Memory B cell (primary cell): ENCODE results near the gene DDX21.
A peak's percentile ranks its signal among the peaks of the same experiment; 100 is the strongest.
"Not testable (repeated sequence)": the region's sequence is repeated elsewhere in the genome, so short reads cannot be mapped to it uniquely, and the experiment has no call there.

ENCODE experiments used
- ATAC-seq: fragments of 150-1000 bp; cut with Tn5 transposase; 2 replicates; pipeline ENCODE4 v1.10.0; 2021; ENCODE audit warnings: low read depth, mild to moderate bottlenecking, moderate library complexity
- DNase-seq, 2 donors: peaks; one replicate each; pipeline ENCODE4 v3.0.0; 2022; ENCODE audit warnings: low spot score in 2 of 2
- H3K27ac Mint-ChIP-seq: one replicate; pipeline ENCODE4 v1.8.0; 2022; ENCODE audit warnings: mild to moderate bottlenecking, moderate library complexity, mixed read lengths
- H3K27me3 Mint-ChIP-seq: one replicate; pipeline ENCODE4 v1.8.0; 2022; ENCODE audit warnings: mixed read lengths
- H3K36me3 Mint-ChIP-seq: one replicate; pipeline ENCODE4 v1.8.0; 2022; ENCODE audit warnings: mild to moderate bottlenecking, mixed read lengths
- H3K4me1 Mint-ChIP-seq: one replicate; pipeline ENCODE4 v1.8.0; 2022; ENCODE audit warnings: mixed read lengths
- H3K4me3 Mint-ChIP-seq: one replicate; pipeline ENCODE4 v1.8.0; 2022; ENCODE audit warnings: mild to moderate bottlenecking, moderate library complexity, mixed read lengths
- H3K9me3 Mint-ChIP-seq: one replicate; pipeline ENCODE4 v1.8.0; 2022; ENCODE audit warnings: mixed read lengths

Gene DDX21

GRCh38 chr10:69005704-69006485, 49.9 kb downstream of the DDX21 start:
- Mint-ChIP-seq H3K27ac (no peak overlapping the region), H3K4me1 (no peaks in the 10 kb centered on the region), H3K9me3 (no peaks in the 10 kb centered on the region), H3K4me3 (no peak overlapping the region), H3K27me3 (no peaks in the 10 kb centered on the region), H3K36me3 (peaks cover 12% of the 10 kb centered on the region)
- DNase-seq (no peak), ATAC-seq (no peak)

- ATAC-seq (no peak), DNase-seq (no peak)
- no peaks in the 10 kb centered on the region for H3K9me3 Mint-ChIP-seq
- H3K4me3 Mint-ChIP-seq: no peak overlapping the region
- no peaks in the 10 kb centered on the region for H3K4me1 Mint-ChIP-seq
- H3K27me3 Mint-ChIP-seq: no peaks in the 10 kb centered on the region
- H3K27ac Mint-ChIP-seq: no peak overlapping the region
- H3K36me3 Mint-ChIP-seq: peaks cover 12% of the 10 kb centered on the region
These were observed 51.3 kb downstream of the DDX21 start for GRCh38 chr10:69007260-69007659.

- Mint-ChIP-seq H3K4me3 (no peak overlapping the region), H3K36me3 (peaks cover 22% of the 10 kb centered on the region), H3K9me3 (no peaks in the 10 kb centered on the region), H3K27me3 (no peaks in the 10 kb centered on the region), H3K27ac (no peak overlapping the region), H3K4me1 (no peaks in the 10 kb centered on the region)
- DNase-seq: no peak
- ATAC-seq: no peak
These were observed 53.4 kb downstream of the DDX21 start for GRCh38 chr10:69009360-69009759.

- no peaks in the 10 kb centered on the region for H3K9me3 Mint-ChIP-seq
- H3K4me1 Mint-ChIP-seq: no peaks in the 10 kb centered on the region
- no peak overlapping the region for H3K27ac Mint-ChIP-seq
- no peak overlapping the region for H3K4me3 Mint-ChIP-seq
- peaks cover 23% of the 10 kb centered on the region for H3K36me3 Mint-ChIP-seq
- no peaks in the 10 kb centered on the region for H3K27me3 Mint-ChIP-seq
- DNase-seq (no peak), ATAC-seq (no peak)
These were observed 54.2 kb downstream of the DDX21 start for GRCh38 chr10:69010151-69010640.

GRCh38 chr10:69012778-69013177, 56.8 kb downstream of the DDX21 start:
- not testable (repeated sequence) for H3K9me3 Mint-ChIP-seq, H3K4me3 Mint-ChIP-seq, H3K27me3 Mint-ChIP-seq, ATAC-seq, H3K27ac Mint-ChIP-seq, H3K4me1 Mint-ChIP-seq, DNase-seq
- peaks cover 29% of the 10 kb centered on the region for H3K36me3 Mint-ChIP-seq

GRCh38 chr10:69014171-69014570, 58.2 kb downstream of the DDX21 start:
- Mint-ChIP-seq H3K4me1 (no peaks in the 10 kb centered on the region), H3K36me3 (peaks cover 38% of the 10 kb centered on the region)

GRCh38 chr10:69018613-69019012, 62.6 kb downstream of the DDX21 start:
- ATAC-seq (no peak), DNase-seq (no peak)
- Mint-ChIP-seq H3K36me3 (peaks cover 23% of the 10 kb centered on the region), H3K27ac (no peak overlapping the region), H3K9me3 (no peaks in the 10 kb centered on the region), H3K27me3 (no peaks in the 10 kb centered on the region), H3K4me1 (peaks cover 2% of the 10 kb centered on the region), H3K4me3 (no peak overlapping the region)

More at GRCh38 chr10:69014171-69014570, 58.2 kb downstream of the DDX21 start:
- no peaks in the 10 kb centered on the region for H3K9me3 Mint-ChIP-seq
- no peaks in the 10 kb centered on the region for H3K27me3 Mint-ChIP-seq
- peak overlapping the region; percentile 2 for H3K27ac Mint-ChIP-seq
- no peak overlapping the region for H3K4me3 Mint-ChIP-seq
- ATAC-seq (no peak), DNase-seq (no peak)

GRCh38 chr10:69022611-69023010, 66.6 kb downstream of the DDX21 start:
- H3K27ac Mint-ChIP-seq: no peak overlapping the region
- DNase-seq: no peak
- ATAC-seq: no peak
- no peaks in the 10 kb centered on the region for H3K9me3 Mint-ChIP-seq
- H3K4me1 Mint-ChIP-seq: peaks cover 4% of the 10 kb centered on the region
- H3K4me3 Mint-ChIP-seq: no peak overlapping the region
- no peaks in the 10 kb centered on the region for H3K27me3 Mint-ChIP-seq
- peaks cover 11% of the 10 kb centered on the region for H3K36me3 Mint-ChIP-seq

GRCh38 chr10:69025370-69025896, 69.5 kb downstream of the DDX21 start:
- Mint-ChIP-seq H3K4me3 (no peak overlapping the region), H3K9me3 (no peaks in the 10 kb centered on the region), H3K4me1 (peaks cover 4% of the 10 kb centered on the region), H3K36me3 (no peaks in the 10 kb centered on the region), H3K27me3 (no peaks in the 10 kb centered on the region), H3K27ac (no peak overlapping the region)
- ATAC-seq: no peak
- no peak for DNase-seq

GRCh38 chr10:69033256-69033655, 77.3 kb downstream of the DDX21 start:
- Mint-ChIP-seq H3K27me3 (no peaks in the 10 kb centered on the region), H3K4me1 (no peaks in the 10 kb centered on the region), H3K36me3 (no peaks in the 10 kb centered on the region), H3K9me3 (no peaks in the 10 kb centered on the region), H3K27ac (no peak overlapping the region), H3K4me3 (no peak overlapping the region)
- ATAC-seq (no peak), DNase-seq (no peak)
